H1 (cell line): ENCODE data around the gene GSTM3. TPM values are rescaled to one million over a fixed set of nuclear protein-coding genes. Genes with fewer than 3 reads are reported as not detected.

ENCODE experiments used
- CTCF ChIA-PET: fragments of 300-600 bp; sonication (Branson Sonifier 250); formaldehyde crosslinking; loops from one replicate; lab custom pipeline; 2021; ENCODE audit not compliant: partially characterized antibody; lab: Charles Lee
- POLR2A ChIA-PET: fragments of 300-600 bp; sonication (Branson Sonifier 250); formaldehyde crosslinking; loops from one replicate; lab custom pipeline; 2021; ENCODE audit warnings: inconsistent platforms; ENCODE audit not compliant: partially characterized antibody; lab: Charles Lee
- DNase-seq, 2 experiments: peaks; one replicate each; pipeline versions ENCODE4 v3.0.0 to v3.0.0-alpha.2; 2010 to 2022; ENCODE audit warnings: low spot score in 2 of 2, low read depth in 1 of 2, mixed read lengths in 1 of 2
- FAIRE-seq: peaks from 2 replicates; lab custom pipeline; 2011; peaks lifted over from hg19 to GRCh38; lab: Jason Lieb, UNC
- H2AFZ ChIP-seq: 2 replicates; pipeline ENCODE4 v1.8.1; 2012; ENCODE audit warnings: low read length, inconsistent platforms
- H2AK5ac ChIP-seq: 2 replicates; pipeline ENCODE4 v1.6.1; 2013; ENCODE audit warnings: low read depth, low read length
- H2BK120ac ChIP-seq: replicated peaks from 2 replicates; pipeline ENCODE3; 2013; ENCODE audit warnings: low read depth, low read length, inconsistent platforms
- H2BK12ac ChIP-seq: 2 replicates; pipeline ENCODE4 v1.6.1; 2013; ENCODE audit warnings: low read depth, low read length
- H2BK15ac ChIP-seq: 2 replicates; pipeline ENCODE4 v1.6.1; 2013; ENCODE audit warnings: low read length
- H2BK20ac ChIP-seq: 2 replicates; pipeline ENCODE4 v1.6.1; 2013; ENCODE audit warnings: low read length
- H2BK5ac ChIP-seq: 2 replicates; pipeline ENCODE4 v1.6.1; 2013; ENCODE audit warnings: low read depth, low read length
- H3K14ac ChIP-seq: 2 replicates; pipeline ENCODE4 v1.6.1; 2013; ENCODE audit warnings: inconsistent platforms; ENCODE audit not compliant: insufficient read length
- H3K18ac ChIP-seq: 2 replicates; pipeline ENCODE4 v1.6.1; 2013; ENCODE audit warnings: low read length; ENCODE audit errors: extremely low read depth
- H3K23ac ChIP-seq: 2 replicates; pipeline ENCODE4 v1.6.1; 2013; ENCODE audit warnings: inconsistent platforms; ENCODE audit not compliant: insufficient read length
- H3K23me2 ChIP-seq: 2 replicates; pipeline ENCODE4 v1.6.1; 2013; ENCODE audit warnings: low read depth, low read length
- H3K27ac ChIP-seq: 2 replicates; pipeline ENCODE4 v1.6.1; 2011; ENCODE audit warnings: low read depth, low read length, inconsistent platforms
- H3K27me3 ChIP-seq, 4 experiments: replicated peaks in 1 of 4; 1 replicate in 1 of 4; 2 replicates in 3 of 4; pipeline versions ENCODE4 v1.6.1 to v1.8.1; 2011 to 2013; ENCODE audit warnings: low read length in 3 of 4, mild to moderate bottlenecking in 3 of 4, inconsistent platforms in 2 of 4, mixed read lengths in 2 of 4, moderate library complexity in 1 of 4; ENCODE audit not compliant: control insufficient read depth in 3 of 4, insufficient read depth in 3 of 4; ENCODE audit errors: extremely low read depth in 1 of 4
- H3K36me3 ChIP-seq, 4 experiments: 2 replicates each; pipeline versions ENCODE4 v1.6.1 to v1.8.1; 2011 to 2013; ENCODE audit warnings: mild to moderate bottlenecking in 4 of 4, low read length in 3 of 4, moderate library complexity in 2 of 4, control low read depth in 1 of 4, inconsistent platforms in 1 of 4; ENCODE audit not compliant: insufficient read depth in 4 of 4, control insufficient read depth in 2 of 4
- H3K4ac ChIP-seq: replicated peaks from 2 replicates; pipeline ENCODE3; 2013; ENCODE audit warnings: low read length, low read depth, mixed read lengths, inconsistent platforms; ENCODE audit not compliant: insufficient read length
- H3K4me1 ChIP-seq, 4 experiments: replicated peaks in 1 of 4; 1 replicate in 1 of 4; 2 replicates in 3 of 4; pipeline versions ENCODE4 v1.6.1 to v1.8.1; 2011 to 2013; ENCODE audit warnings: low read length in 3 of 4, inconsistent platforms in 2 of 4, mixed read lengths in 1 of 4; ENCODE audit not compliant: insufficient read depth in 4 of 4, control insufficient read depth in 3 of 4
- H3K4me2 ChIP-seq, 2 experiments: 2 replicates each; pipeline versions ENCODE4 v1.6.1 to v1.8.1; 2011 to 2013; ENCODE audit warnings: low read depth in 2 of 2, low read length in 2 of 2, control low read depth in 1 of 2, inconsistent platforms in 1 of 2, mild to moderate bottlenecking in 1 of 2; ENCODE audit not compliant: insufficient read depth in 1 of 2
- H3K4me3 ChIP-seq, 4 experiments: fragments of 200-600, 300-600 bp in 1 of 4; sonication (generic), shearing (Covaris generic), sonication (Bioruptor Twin) in 1 of 4; 2 replicates each; pipeline versions ENCODE4 v1.5.1 to v1.8.1; 2011 to 2016; ENCODE audit warnings: low read length in 4 of 4, low read depth in 3 of 4, control low read depth in 2 of 4, inconsistent platforms in 2 of 4, mild to moderate bottlenecking in 2 of 4, mixed read lengths in 1 of 4, moderate library complexity in 1 of 4; ENCODE audit not compliant: insufficient read depth in 2 of 4; ENCODE audit errors: extremely low read depth in 1 of 4
- H3K56ac ChIP-seq: replicated peaks from 2 replicates; pipeline ENCODE3; 2013; ENCODE audit warnings: low read depth, mild to moderate bottlenecking, mixed read lengths, low read length, inconsistent platforms; ENCODE audit not compliant: insufficient read length
- H3K79me1 ChIP-seq: 2 replicates; pipeline ENCODE4 v1.6.1; 2013; ENCODE audit warnings: low read depth, low read length, control low read depth
- H3K79me2 ChIP-seq, 2 experiments: 2 replicates each; pipeline versions ENCODE4 v1.6.1 to v1.8.1; 2012 to 2013; ENCODE audit warnings: low read length in 2 of 2, mild to moderate bottlenecking in 2 of 2, inconsistent platforms in 1 of 2; ENCODE audit not compliant: insufficient read depth in 2 of 2, control insufficient read depth in 1 of 2
- H3K9ac ChIP-seq, 4 experiments: replicated peaks in 1 of 4; 1 replicate in 1 of 4; 2 replicates in 3 of 4; pipeline versions ENCODE4 v1.6.1 to v1.8.1; 2011 to 2013; ENCODE audit warnings: low read depth in 3 of 4, low read length in 3 of 4, control low read depth in 2 of 4, mild to moderate bottlenecking in 2 of 4, moderate library complexity in 2 of 4, inconsistent platforms in 1 of 4; ENCODE audit errors: extremely low read depth in 1 of 4
- H3K9me3 ChIP-seq, 2 experiments: 2 replicates each; pipeline versions ENCODE4 v1.6.1 to v1.8.1; 2012 to 2013; ENCODE audit warnings: mild to moderate bottlenecking in 2 of 2, moderate library complexity in 2 of 2, control low read depth in 1 of 2, inconsistent platforms in 1 of 2, low read depth in 1 of 2, low read length in 1 of 2, mixed read lengths in 1 of 2; ENCODE audit not compliant: insufficient read depth in 2 of 2
- H4K20me1 ChIP-seq, 2 experiments: replicated peaks in 1 of 2; 2 replicates each; pipeline versions ENCODE3 to v1.8.1; 2011 to 2013; ENCODE audit warnings: inconsistent platforms in 2 of 2, low read length in 2 of 2, mild to moderate bottlenecking in 1 of 2; ENCODE audit not compliant: insufficient read depth in 2 of 2, control insufficient read depth in 1 of 2
- H4K5ac ChIP-seq: 2 replicates; pipeline ENCODE4 v1.6.1; 2013; ENCODE audit warnings: low read length, low read depth, mixed read lengths, inconsistent platforms; ENCODE audit not compliant: insufficient read length
- H4K8ac ChIP-seq: 2 replicates; pipeline ENCODE4 v1.8.0; 2013; ENCODE audit warnings: mild to moderate bottlenecking, moderate library complexity, low read length, inconsistent platforms; ENCODE audit not compliant: insufficient read depth; ENCODE audit errors: extremely low read depth
- H4K91ac ChIP-seq: replicated peaks from 2 replicates; pipeline ENCODE3; 2013; ENCODE audit warnings: low read length, mixed read lengths, inconsistent platforms; ENCODE audit not compliant: insufficient read length
- BACH1 ChIP-seq: IDR thresholded peaks from 2 replicates; pipeline ENCODE4 v1.6.1; 2012; ENCODE audit warnings: low read length, improper control_type of control experiment
- CHD2 ChIP-seq: IDR thresholded peaks from 2 replicates; pipeline ENCODE4 v1.6.1; 2012; ENCODE audit warnings: low read length, improper control_type of control experiment
- GABPA ChIP-seq: IDR thresholded peaks from 2 replicates; pipeline ENCODE4 v1.6.1; 2011; ENCODE audit warnings: mild to moderate bottlenecking, low read length, moderate library complexity, borderline replicate concordance; ENCODE audit not compliant: insufficient read depth
- JUND ChIP-seq: IDR thresholded peaks from 2 replicates; pipeline ENCODE4 v1.6.1; 2011; ENCODE audit warnings: mild to moderate bottlenecking, improper control_type of control experiment, low read length
- POU5F1 ChIP-seq: IDR thresholded peaks from 2 replicates; pipeline ENCODE4 v1.6.1; 2011; ENCODE audit warnings: low read depth, mild to moderate bottlenecking, low read length, moderate library complexity
- RNF2 ChIP-seq: fragments of 200-900, 300-1000 bp; sonication (generic); IDR thresholded peaks from 2 replicates; pipeline ENCODE4 v1.7.1; 2016; ENCODE audit warnings: borderline replicate concordance, low read depth, mild to moderate bottlenecking, antibody characterized with exemption, low read length; ENCODE audit not compliant: poor library complexity, severe bottlenecking; ENCODE audit errors: missing control alignments
- SIX5 ChIP-seq: IDR thresholded peaks from 2 replicates; pipeline ENCODE4 v1.6.1; 2011; ENCODE audit warnings: mild to moderate bottlenecking, low read depth, low read length
- WGBS, 2 experiments: shearing (Covaris generic) in 1 of 2; methylation state at CpG; one replicate each; pipeline versions ENCODE4 v1.1.6 to v1.1.7; 2013 to 2015; ENCODE audit warnings: low lambda C conversion rate in 2 of 2, mixed read lengths in 2 of 2, inconsistent platforms in 1 of 2, low coverage in 1 of 2, missing lambda C conversion rate in 1 of 2; ENCODE audit not compliant: insufficient replicate concordance in 2 of 2, insufficient coverage in 1 of 2, insufficient read length in 1 of 2; ENCODE audit errors: extremely low coverage in 1 of 2, missing lambda C conversion rate in 1 of 2; 5-methylcytosine and 5-hydroxymethylcytosine counted together
- polyA plus RNA-seq, 7 experiments: library from polyadenylated mRNA; depleted of rRNA in 3 of 7; stranded (reverse) in 5 of 7; unstranded in 2 of 7; fragments of >200 nt in 5 of 7; fragments of 200-250 nt in 2 of 7; gene quantifications; 1 replicate in 5 of 7; 2 replicates in 1 of 7; 4 replicates in 1 of 7; pipeline versions ENCODE4 v1.2.1 to v1.2.3, GENCODE V29; 2011 to 2013; ENCODE audit warnings: missing spikeins in 2 of 7, mixed read lengths in 2 of 7
- total RNA-seq: library from RNA; stranded (reverse); fragmentation: NEBNext Ultra II Directional; extraction: Animal tissue kit (Norgen Biotek cat#: 25700); gene quantifications from 2 replicates; pipeline ENCODE4 v1.2.1, GENCODE V29; 2021
- TF ChIP-seq, protein P1 (sequence below): IDR thresholded peaks from 2 replicates; pipeline ENCODE4 v1.6.1; 2011; ENCODE audit warnings: low read depth, mild to moderate bottlenecking, low read length; ENCODE audit not compliant: insufficient read depth

Gene GSTM3
- total and polyA plus RNA-seq, 2 of the 8 experiments (the other 6 are each of a cell fraction or from before 2014, with no cell fraction given): 2.2 to 5.1 TPM

DNA sequence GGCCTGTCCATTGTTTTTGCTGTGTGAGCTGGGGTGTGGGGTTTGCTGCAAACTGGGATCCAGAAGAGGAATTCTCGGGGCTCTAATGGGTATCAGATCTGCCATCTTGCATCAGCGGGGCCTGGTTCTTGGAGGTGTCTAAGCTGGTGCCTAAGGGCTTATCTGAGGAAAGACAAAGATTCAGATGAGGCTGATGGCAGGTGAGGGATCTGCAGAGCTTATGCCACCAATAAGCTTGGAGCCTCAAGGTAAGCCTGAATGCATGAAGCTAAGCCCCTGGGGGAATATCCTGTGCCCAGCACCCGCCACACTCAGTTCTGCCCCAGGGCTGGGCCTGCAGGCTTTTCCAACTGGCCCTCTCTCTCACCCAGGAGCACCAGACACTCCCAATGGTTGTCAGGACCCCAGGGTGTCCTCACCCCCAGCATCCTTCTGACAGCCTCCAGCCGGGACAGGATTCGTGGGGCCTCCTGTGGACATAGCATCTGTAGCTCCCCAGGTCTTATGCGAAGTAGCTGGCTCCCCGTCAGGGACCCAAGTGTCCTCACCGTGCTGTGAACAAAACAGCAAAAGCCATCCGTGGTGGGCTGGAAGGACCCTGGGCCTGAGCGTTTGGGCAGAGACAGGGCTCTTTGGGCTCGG is 9.5 kb upstream of the GSTM3 start:
- Histone ChIP-seq H3K23me2 (0 out of 2 replicates have a peak, but pooled peaks cover 2% of the 10 kb centered on the region), H3K4me2 (no peak overlapping the region), H3K9ac (no peak overlapping the region), H2BK120ac (no peak overlapping the region), H3K23ac (no peak overlapping the region), H4K91ac (no peak overlapping the region), H3K9me3 (peaks cover 4 to 18% of the 10 kb centered on the region in 2 experiments; a peak in 3 of 4 replicates), H3K27ac (no peak overlapping the region), H3K4ac (no peak overlapping the region), H4K20me1 (no peaks in the 10 kb centered on the region), H2AK5ac (no peak overlapping the region), H3K14ac (no peak overlapping the region), H3K79me1 (no peaks in the 10 kb centered on the region), H3K36me3 (no peaks in the 10 kb centered on the region), H4K8ac (no peak overlapping the region), H2AFZ (no peak overlapping the region), H2BK12ac (no peak overlapping the region), H2BK15ac (no peak overlapping the region), H3K56ac (no peak overlapping the region), H2BK20ac (no peak overlapping the region), H2BK5ac (no peak overlapping the region), H3K18ac (no peak overlapping the region), H3K4me1 (no peaks in the 10 kb centered on the region), H3K79me2 (no peaks in the 10 kb centered on the region), H3K27me3 (no peaks in the 10 kb centered on the region), H3K4me3 (no peak overlapping the region), H4K5ac (no peak overlapping the region)
- WGBS, 2 experiments: 91% methylated on average over 11 of the region's 11 CpGs; no CpG with 5 or more reads in 1 of the 2 experiments
- POLR2A ChIA-PET: interaction anchor here (1.0 to 2.4 kb wide), 2 partner anchors 10 to 16 kb away, joined by 3 to 9 read pairs; partner anchors contain the start of gene GSTM3
- DNase-seq: no peak
- no peak for FAIRE-seq
- CTCF ChIA-PET: interaction anchor here (0.9 to 3.1 kb wide), 7 partner anchors 10 to 260 kb away, joined by 3 to 14 read pairs (median 4); no protein-coding TSS in a partner anchor
- TF ChIP-seq CHD2: no peak
- TF ChIP-seq, protein P1, sequence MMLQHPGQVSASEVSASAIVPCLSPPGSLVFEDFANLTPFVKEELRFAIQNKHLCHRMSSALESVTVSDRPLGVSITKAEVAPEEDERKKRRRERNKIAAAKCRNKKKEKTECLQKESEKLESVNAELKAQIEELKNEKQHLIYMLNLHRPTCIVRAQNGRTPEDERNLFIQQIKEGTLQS: no peak
- TF ChIP-seq JUND: no peak
- no peak for TF ChIP-seq RNF2
- no peak for TF ChIP-seq BACH1
- no peak for TF ChIP-seq GABPA
- no peak for TF ChIP-seq SIX5
- no peak for TF ChIP-seq POU5F1
